Measurements from ENCODE around the gene TSC22D1. TPM values are rescaled to one million over a fixed set of nuclear protein-coding genes. Genes with fewer than 3 reads are reported as not detected.
"Not testable (repeated sequence)": the region's sequence is repeated elsewhere in the genome, so short reads cannot be mapped to it uniquely, and the experiment has no call there.

The TSC22D1 gene
- total RNA-seq, 1 donor from 2014 or later, result 225 TPM

DNA sequence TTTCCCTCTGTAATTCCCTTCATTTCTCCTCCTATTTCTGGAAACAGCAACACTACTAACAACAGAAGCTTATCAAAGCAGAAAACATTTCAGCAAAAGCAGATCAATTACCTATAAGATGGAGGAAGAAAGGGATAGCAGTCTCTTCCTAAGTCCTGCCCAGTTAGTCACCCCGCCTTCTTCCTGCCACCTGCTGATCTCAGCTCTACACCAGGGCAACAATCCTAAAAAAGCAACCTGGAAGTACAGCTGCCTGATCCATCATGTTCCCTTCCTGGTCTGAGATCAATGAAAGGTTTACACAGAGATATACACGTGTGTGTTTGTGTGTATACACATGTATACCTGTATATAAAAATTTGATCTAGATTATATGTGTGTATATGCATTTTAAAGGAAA, 59.4 kb downstream of the TSC22D1 start:
- DNase-seq (ENCODE audit: low spot score) (no peak), ATAC-seq (no peak)
- intact Hi-C loops (cut with DNase I), result no loop called here

DNA sequence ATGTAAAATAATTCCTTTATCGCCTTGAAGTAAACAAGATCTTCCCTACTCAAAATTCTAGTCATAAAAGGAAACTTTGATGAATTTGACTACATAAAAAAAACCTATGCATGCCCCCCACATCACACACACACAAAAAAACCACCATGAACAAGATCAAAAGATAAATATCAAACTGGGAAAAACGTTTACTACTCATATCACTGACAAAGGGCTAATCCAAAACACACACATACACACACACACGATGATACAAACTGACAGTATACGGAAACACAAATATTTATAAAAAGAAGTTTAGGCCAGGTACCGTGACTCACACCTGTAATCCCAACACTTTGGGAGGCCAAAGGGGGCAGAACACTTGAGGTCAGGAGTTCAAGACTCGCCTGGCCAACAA, 61.9 kb downstream of the TSC22D1 start:
- no peak for ATAC-seq
- intact Hi-C loops (cut with DNase I), result no loop called here
- no peak for DNase-seq (ENCODE audit: low spot score)

DNA sequence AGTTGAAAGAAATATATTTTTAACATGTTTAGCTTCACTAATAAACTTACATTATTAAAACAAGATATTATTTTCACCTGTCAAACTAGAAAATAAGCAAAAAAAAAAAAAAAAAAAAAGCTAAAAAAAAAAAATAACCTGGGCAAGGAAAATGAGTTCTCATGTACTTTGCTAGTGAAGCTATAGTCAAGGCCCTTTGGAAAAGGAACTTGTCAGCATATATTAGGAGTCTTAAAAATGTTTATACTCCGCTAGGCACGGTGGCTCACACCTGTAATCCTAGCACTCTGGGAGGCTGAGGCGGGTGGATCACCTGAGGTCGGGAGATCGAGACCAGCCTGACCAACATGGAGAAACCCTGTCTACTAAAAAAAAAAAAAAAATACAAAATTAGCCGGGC, 66.3 kb downstream of the TSC22D1 start:
- ATAC-seq; intact Hi-C loops (cut with DNase I); DNase-seq (ENCODE audit: low spot score): not testable (repeated sequence)

DNA sequence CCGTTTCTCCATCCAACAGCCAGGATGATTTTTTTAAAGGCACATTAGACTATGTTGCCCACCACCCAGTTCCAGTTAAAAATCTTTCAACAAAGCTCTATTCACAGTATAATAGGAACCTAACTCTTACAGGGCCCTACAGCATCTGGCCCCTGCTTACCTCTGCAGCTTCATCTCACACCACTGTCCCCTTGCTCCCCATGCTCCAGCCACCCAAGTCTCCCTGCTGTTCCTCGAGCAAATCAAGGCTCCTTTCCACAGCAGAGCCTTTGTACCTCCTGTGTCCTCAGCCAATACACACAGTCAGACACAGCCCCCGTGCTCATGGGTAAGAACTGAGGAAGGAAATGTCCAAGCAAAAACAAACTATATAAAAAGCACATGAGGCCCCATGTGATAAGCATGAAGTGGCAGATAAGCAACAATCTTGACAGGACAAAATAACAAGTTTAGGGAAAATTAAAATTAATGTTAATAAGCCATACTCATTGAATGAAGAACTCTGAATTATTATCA, 67.5 kb downstream of the TSC22D1 start:
- intact Hi-C loops (cut with DNase I), result no loop called here
- DNase-seq (ENCODE audit: low spot score), result no peak
- ATAC-seq, result no peak

DNA sequence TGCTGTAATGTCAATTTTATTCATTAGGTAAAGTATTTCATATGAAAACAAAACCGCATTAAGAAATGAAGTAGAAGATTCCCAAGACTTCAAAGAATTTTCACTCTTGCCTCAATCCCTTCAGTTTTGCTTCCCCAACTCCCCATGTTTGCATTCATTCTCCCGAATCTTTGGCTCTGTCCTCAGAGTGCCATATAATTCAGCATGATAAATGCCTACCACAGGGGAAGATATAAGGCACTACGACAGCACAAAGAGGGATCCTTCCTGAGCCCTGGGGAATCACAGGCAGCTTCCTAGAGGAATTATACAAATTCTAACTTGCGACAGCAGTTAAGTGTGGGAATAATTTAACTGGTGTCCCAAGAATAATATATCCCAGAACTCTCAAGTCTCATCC, 68.5 kb downstream of the TSC22D1 start:
- intact Hi-C loops (cut with DNase I), result no loop called here
- DNase-seq (ENCODE audit: low spot score), result no peak
- ATAC-seq, result no peak

DNA sequence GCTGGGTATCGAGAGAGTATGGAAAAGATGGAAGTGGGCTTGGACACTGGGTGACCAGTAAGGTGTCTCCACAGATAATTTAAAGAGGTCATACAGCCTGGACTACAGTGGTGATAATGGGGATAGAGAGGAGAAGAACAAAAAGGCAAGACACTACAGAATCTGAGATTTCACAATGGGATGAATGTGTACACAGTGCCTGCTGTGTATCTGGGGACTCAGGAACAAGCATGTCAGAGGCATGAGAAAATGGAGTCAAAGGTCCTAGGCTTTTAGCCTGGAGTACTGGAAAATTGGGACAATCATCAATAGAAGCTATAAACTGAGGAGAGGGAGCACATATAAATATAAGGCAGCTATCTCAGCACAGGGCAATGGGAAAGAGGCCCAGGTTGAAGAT, 69.4 kb downstream of the TSC22D1 start:
- intact Hi-C loops (cut with DNase I), result no loop called here
- ATAC-seq, result no peak

DNA sequence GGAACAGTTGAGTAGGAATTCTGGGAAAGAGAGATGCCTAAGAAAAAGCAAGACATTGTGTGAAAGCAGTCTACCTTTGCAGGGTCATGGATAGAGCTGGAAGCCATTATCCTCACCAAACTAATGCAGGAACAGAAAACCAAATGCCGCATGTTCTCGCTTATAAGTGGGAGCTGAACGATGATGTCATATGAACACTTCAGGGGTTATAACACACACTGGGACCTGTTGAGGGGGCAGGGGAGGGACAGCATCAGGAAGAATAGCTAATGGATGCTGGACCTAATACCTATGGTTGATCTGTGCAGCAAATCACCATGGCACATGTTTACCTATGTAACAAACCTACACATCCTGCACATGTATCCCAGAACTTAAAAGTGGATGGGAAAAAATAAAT, 69.9 kb downstream of the TSC22D1 start:
- ATAC-seq, result no peak
- no peak for DNase-seq (ENCODE audit: low spot score)
- intact Hi-C loops (cut with DNase I), result no loop called here

More for the DNA sequence above, 69.4 kb downstream of the TSC22D1 start:
- no peak for DNase-seq (ENCODE audit: low spot score)

DNA sequence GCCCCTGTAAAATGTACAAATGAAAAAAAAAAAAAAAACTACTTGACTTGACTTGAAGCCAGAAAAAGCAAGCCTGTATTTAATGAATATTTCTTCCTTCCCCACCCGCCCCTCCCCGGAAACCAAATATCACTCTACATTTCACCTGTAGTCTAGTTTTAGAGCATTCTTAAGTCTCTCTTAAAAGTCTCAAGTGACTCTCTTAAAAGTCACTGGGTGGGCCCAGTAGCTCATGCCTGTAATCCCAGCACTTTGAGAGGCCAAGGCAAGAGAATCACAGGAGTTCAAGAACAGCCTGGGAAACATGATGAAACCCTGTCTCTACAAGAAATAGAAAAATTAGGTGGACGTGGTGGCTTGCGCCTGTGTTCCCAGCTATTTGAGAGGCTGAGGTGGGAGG, 72.0 kb downstream of the TSC22D1 start:
- DNase-seq (ENCODE audit: low spot score) (no peak), ATAC-seq (no peak)
- intact Hi-C loops (cut with DNase I), result no loop called here

DNA sequence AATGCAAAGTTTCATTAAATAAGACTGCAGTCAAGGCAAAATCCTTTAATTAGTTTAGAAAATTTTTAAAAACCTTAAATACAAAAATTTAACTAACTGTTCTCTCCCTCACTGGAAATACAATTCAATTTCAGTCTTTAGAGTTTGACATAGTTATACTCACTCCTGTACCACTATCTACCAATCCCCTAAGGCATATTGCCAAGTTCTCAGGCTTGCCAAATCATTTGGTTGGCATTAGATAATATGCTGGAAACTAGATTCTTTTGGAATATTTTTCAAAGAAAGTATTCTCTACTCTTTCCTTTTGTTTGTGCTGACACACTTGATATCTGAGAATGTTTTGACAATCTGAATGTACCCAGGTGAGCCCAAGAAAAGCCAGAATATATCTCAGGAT, 77.2 kb downstream of the TSC22D1 start:
- intact Hi-C loops (cut with DNase I), result loop anchor here (10.0 kb wide), 1 partner anchor 476 kb away; no protein-coding TSS in a partner anchor
- ATAC-seq, result no peak
- no peak for DNase-seq (ENCODE audit: low spot score)

DNA sequence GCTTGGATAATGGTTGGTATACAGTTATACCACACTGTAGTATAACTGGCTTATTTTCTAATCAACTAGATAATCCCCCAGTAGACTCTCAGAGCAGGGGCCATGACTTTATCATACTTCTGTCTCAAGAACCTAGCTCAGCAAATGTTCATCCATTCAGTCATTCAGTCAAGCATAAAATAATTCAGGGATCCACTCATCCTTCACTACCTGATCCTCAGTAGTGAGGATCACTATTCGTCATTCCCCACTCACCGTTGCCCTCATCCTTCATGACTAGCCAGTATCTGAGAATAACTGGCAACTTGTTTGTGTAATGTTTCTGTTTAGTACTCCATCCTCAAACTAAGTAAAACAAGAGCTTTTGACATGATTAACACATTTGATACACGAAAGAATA, 77.6 kb downstream of the TSC22D1 start:
- intact Hi-C loops (cut with DNase I), result loop anchor here (10.0 kb wide), 1 partner anchor 476 kb away; no protein-coding TSS in a partner anchor
- no peak for ATAC-seq
- DNase-seq (ENCODE audit: low spot score), result no peak

DNA sequence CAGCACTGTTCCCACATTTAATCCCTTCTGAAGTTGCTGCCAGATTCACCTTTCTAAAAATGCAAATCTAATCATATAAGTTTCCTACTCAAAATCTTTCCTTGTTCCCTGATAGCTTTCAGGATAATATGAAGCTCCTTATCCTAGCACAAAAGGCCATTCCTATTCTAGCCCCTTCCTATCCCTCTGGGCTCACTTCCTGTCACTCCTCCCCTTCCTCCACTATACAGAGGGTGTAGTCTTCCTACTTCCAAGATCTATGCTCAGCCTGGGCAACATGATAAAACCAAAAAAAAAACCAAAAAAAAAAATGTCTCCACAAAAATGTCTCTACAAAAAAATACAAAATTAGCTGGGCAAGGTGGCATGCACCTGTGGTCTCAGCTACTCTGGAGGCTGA, 78.3 kb downstream of the TSC22D1 start:
- no peak for ATAC-seq
- DNase-seq (ENCODE audit: low spot score), result no peak
- intact Hi-C loops (cut with DNase I), result loop anchor here (10.0 kb wide), 1 partner anchor 477 kb away; no protein-coding TSS in a partner anchor

DNA sequence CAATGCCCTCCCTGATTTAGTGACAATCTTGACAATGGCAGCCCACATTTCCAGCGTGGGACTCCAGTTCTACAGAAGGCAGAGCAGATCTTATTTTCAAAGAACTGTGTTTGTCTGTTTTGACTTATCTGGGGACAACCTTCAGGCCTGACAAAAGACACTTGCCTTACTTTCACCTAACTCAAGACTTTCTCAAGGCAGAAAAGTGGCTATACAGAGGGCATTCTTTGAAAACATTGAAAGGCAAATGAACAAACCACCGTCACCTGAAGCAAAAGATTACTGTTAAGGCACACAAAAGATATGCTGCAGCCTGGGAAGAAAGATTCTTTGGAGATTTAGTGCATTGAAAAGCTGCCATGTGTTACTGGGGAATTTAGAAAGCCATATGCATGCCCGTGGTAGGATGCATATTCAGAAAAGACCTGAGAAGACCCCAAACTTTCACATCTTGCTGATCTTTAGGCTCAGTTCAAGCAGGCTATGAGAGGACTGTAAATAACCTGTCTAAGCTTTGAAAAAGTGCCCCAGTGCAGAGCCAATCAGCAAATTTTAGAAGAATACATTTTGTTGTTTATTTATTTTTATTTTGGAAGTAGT, 82.8 kb downstream of the TSC22D1 start:
- ATAC-seq (no peak), DNase-seq (ENCODE audit: low spot score) (no peak)
- intact Hi-C loops (cut with DNase I), result loop anchor here (10.0 kb wide), 1 partner anchor 481 kb away; no protein-coding TSS in a partner anchor

DNA sequence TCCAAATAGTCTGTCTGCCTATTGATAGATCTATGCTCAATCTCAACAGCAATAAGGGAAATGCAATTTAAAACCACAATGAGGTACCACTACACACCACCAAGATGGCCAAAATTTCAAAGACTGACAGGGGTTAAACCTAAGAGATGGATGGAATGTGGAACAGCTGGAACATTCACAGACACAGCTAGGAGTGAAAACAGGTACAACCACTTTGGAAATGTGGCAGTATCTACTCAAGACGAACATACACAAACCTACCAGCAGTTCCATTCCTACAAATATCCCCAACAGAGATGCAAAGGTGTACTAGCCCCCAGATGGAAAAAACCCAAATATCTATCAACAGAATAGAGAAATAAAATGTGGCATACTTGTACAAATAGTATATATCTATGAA, 86.4 kb downstream of the TSC22D1 start:
- DNase-seq (ENCODE audit: low spot score) (no peak), ATAC-seq (no peak)
- intact Hi-C loops (cut with DNase I), result loop anchor here (10.0 kb wide), 1 partner anchor 485 kb away; no protein-coding TSS in a partner anchor

DNA sequence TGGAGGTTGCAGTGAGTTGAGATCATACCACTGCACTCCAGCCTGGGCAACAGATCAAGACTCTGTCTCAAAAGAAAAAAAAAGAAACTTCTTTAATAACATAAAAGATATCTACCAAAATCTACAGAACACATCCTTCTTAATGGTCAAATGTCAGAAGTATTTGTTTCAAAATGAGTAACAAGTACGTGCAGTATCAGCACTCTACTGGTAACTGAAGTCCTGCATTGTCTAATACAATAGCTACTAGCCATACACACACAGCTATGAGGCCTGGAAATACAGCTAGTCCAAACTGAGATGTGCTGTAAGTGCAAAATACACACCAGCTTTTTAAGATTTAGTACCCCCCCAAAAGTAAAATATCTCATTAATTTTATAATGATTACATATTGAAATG, 88.1 kb downstream of the TSC22D1 start:
- intact Hi-C loops (cut with DNase I), result no loop called here
- DNase-seq (ENCODE audit: low spot score), result no peak
- no peak for ATAC-seq

DNA sequence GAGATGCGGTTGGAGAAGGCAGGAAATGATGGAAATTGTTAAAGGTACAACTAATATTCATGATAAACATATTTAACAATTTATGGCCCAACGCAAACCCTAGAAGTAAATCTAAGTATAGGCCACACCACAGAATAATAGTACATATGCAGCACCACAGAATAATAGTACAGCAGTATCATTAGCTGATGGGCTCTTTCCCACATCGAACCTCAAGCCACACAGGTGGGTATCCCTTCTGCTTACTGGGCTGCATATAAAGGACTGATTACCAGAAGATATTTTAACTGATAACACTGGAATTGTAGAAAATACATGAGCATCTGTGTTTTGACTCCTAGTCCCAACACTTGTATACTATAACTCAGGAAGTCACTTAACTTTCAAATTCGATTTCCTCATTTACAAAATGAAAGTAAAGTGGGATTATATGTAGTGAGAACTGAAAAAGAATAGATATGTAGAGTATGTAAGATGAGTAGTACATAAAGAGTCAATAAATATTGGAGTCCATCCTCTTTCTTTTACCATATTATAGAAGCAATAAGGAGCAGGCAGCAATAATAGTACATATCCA, 91.5 kb downstream of the TSC22D1 start:
- intact Hi-C loops (cut with DNase I), result no loop called here
- DNase-seq (ENCODE audit: low spot score) (no peak), ATAC-seq (no peak)

DNA sequence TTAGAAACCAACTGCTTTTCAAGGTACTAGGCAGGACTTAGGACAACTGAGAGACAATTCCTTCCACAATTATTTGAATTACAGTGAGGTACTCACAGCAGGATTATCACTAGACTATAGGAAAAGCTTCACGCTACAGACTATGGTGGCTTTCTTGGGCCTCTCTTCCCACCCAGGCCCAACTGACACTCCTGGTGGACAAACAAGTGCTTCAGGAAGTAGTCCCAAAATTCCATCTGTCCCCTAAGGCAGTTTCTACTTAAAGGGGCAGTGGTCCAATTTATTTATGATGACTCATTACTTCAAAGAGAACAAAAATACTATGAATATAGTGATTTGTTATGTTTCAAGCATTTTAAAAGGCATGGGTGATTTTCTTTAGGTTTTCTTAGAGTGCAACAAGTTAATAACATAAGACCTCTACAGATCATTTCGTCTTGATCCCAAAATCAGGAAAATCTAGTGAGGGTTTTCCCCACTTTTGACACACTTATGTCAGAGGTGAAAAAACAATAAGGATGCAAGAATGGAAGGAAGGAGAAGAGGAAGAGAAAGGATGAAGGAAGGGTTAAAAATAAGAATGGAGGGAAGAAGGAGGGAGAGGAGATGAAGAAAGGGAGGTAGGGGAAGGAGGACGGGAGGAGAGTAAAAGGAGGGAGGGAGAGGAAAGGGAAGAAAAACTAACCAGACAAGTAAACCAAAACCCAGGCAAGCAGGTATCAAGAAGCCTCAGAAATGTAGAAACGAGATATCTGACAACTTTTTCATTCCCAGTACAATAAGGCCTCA, 101.8 kb downstream of the TSC22D1 start:
- intact Hi-C loops (cut with DNase I), result loop anchor here (10.0 kb wide), 1 partner anchor 570 kb away; no protein-coding TSS in a partner anchor
- no peak for ATAC-seq
- no peak for DNase-seq (ENCODE audit: low spot score)

DNA sequence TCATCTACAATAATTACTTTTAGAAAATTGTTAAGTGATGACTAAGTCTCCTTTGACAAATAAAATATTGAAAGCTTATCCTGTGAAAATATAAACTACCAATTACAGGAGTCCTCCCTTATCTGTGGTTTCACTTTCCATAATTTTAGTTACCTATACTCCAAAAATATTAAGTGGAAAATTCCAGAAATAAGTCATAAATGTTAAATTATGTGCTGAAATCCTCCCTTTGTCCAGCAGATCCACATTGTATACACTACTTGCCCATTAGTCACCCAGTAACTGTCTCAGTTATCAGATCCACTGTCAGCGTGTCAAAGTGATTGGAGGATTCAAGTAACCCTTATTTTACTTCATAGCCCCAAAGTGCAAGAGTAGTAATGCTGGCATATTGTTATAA, 104.4 kb downstream of the TSC22D1 start:
- no peak for DNase-seq (ENCODE audit: low spot score)
- intact Hi-C loops (cut with DNase I), result loop anchor here (10.0 kb wide), 1 partner anchor 567 kb away; no protein-coding TSS in a partner anchor
- no peak for ATAC-seq

DNA sequence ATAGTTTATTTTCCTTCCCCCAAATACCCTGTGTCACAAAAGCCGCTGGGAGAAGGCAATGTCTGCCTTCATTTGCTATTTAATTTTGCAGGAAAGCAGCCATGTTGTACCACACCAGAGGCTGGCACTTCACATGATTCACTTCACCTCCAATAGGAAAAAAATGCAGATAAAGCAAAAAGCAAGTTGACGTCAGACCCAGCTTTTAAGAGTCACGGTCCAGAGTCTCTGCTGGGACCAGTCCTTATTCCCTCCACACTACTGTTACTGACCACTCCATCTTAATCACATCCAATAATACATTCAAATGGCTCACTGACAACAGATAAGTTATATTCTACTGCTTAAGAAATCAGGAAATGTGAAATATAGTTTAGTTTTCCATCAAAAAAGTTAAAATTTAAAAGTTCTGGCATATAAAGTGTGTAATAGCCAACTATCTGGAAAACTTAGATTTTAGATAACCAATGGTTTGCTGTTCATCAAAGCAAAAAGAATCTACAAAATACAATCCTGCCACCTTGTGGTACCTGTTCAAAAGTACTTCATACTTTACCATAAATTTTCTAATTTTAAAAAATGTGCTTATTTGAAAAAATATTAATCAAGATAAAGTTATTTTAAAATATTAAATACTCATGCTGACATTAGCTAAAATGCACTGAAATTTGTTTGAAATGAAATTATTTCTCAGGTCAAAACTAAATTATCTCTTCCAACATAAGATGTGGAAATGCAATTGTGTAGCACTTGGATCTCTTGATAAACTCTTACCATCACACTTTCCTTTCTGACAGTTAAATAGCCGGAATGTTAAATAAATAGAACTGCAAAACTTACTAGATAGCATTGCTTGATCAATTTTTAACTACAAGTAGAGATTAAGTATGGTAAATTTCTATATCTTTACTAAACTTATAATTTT, 105.2 kb downstream of the TSC22D1 start:
- DNase-seq (ENCODE audit: low spot score) (no peak), ATAC-seq (no peak)
- intact Hi-C loops (cut with DNase I), result loop anchor here (10.0 kb wide), 1 partner anchor 566 kb away; no protein-coding TSS in a partner anchor

DNA sequence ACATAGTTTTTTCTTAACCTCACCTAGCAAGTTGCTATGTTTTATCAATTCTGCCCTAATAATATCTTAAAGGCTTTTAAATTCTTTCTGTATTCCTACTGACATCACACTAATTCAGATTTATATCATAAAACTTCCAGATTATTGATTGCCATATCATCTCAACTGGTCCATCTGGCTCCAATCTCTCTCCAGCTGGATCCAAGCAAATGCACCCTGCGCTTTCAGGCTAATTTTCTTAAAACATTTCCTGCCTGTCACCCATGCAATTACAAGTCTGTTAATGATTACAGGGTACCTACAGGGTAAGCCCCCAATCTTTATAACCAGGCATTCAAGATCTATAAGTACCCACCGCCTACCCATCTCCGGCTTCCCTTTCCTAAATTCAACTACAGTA, 107.3 kb downstream of the TSC22D1 start:
- DNase-seq (ENCODE audit: low spot score) (no peak), ATAC-seq (no peak)
- intact Hi-C loops (cut with DNase I), result no loop called here
